RWPE2 (cell line): Measurements from ENCODE around the gene CHST7.

Experiments used
- ATAC-seq: fragments of 200-7000 bp; cut with Tn5 transposase; 3 replicates; pipeline ENCODE4 v1.9.1; 2021; ENCODE audit warnings: low read depth
- DNase-seq: peaks from one replicate; pipeline ENCODE4 v3.0.0-alpha.2; 2020; ENCODE audit warnings: low spot score
- H3K27ac ChIP-seq: fragments of 450-650 bp; 2 replicates; pipeline ENCODE4 v1.5.1; 2017; ENCODE audit warnings: mild to moderate bottlenecking; ENCODE audit not compliant: poor library complexity, severe bottlenecking
- H3K27me3 ChIP-seq: fragments of 250-450 bp; sonication (Bioruptor Pico); 2 replicates; pipeline ENCODE4 v1.5.1; 2021; ENCODE audit warnings: mild to moderate bottlenecking, moderate library complexity; ENCODE audit not compliant: insufficient read depth, poor library complexity, severe bottlenecking
- H3K36me3 ChIP-seq: fragments of 250-450 bp; sonication (Bioruptor Pico); 2 replicates; pipeline ENCODE4 v1.5.1; 2020; ENCODE audit warnings: low read depth, mild to moderate bottlenecking, moderate library complexity
- H3K4me1 ChIP-seq: fragments of 250-450 bp; sonication (Bioruptor Pico); 2 replicates; pipeline ENCODE4 v1.5.1; 2021; ENCODE audit warnings: mild to moderate bottlenecking, moderate library complexity; ENCODE audit not compliant: insufficient read depth, poor library complexity, severe bottlenecking
- H3K4me3 ChIP-seq: fragments of 250-450 bp; sonication (Bioruptor Pico); 2 replicates; pipeline ENCODE4 v1.5.1; 2021; ENCODE audit warnings: mild to moderate bottlenecking, moderate library complexity; ENCODE audit not compliant: severe bottlenecking
- H3K9me3 ChIP-seq: fragments of 250-450 bp; sonication (Bioruptor Pico); 2 replicates; pipeline ENCODE4 v1.5.1; 2021; ENCODE audit warnings: mild to moderate bottlenecking, moderate library complexity; ENCODE audit not compliant: severe bottlenecking
- TF ChIP-seq, protein P1 (sequence below): fragments of 450-650 bp; IDR thresholded peaks from one replicate; pipeline ENCODE4 v1.5.1; 2017; ENCODE audit warnings: mild to moderate bottlenecking, moderate library complexity; ENCODE audit not compliant: poor library complexity, severe bottlenecking

CHST7 gene

GRCh38 chrX:46597208-46597607 lies 23.6 kb downstream of the CHST7 start:
- Histone ChIP-seq H3K27ac (no peak overlapping the region), H3K27me3 (no peaks in the 10 kb centered on the region), H3K4me3 (no peak overlapping the region), H3K4me1 (no peaks in the 10 kb centered on the region), H3K36me3 (no peaks in the 10 kb centered on the region), H3K9me3 (no peaks in the 10 kb centered on the region)
- ATAC-seq (no peak), DNase-seq (no peak)
- TF ChIP-seq, protein P1, sequence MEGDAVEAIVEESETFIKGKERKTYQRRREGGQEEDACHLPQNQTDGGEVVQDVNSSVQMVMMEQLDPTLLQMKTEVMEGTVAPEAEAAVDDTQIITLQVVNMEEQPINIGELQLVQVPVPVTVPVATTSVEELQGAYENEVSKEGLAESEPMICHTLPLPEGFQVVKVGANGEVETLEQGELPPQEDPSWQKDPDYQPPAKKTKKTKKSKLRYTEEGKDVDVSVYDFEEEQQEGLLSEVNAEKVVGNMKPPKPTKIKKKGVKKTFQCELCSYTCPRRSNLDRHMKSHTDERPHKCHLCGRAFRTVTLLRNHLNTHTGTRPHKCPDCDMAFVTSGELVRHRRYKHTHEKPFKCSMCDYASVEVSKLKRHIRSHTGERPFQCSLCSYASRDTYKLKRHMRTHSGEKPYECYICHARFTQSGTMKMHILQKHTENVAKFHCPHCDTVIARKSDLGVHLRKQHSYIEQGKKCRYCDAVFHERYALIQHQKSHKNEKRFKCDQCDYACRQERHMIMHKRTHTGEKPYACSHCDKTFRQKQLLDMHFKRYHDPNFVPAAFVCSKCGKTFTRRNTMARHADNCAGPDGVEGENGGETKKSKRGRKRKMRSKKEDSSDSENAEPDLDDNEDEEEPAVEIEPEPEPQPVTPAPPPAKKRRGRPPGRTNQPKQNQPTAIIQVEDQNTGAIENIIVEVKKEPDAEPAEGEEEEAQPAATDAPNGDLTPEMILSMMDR: no peak

DNA sequence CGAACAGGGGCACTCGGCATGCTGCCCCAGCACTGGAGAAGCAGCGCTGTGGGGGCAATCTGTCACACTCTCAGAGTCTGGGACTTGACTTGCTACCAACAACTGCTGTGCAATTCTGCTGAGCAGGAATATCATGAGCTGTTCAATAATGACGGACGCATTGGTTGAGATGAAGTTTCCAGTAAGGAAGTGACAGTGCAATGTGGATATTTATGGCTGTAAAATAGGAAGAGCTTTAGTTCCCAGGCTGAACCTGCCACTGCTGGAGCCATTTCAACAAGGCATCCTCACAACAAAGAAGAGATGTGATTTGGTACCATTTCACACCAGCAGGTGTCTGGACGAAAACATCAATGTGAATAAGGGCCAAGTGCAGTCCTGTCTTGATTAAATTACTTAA lies 24.2 kb downstream of the CHST7 start:
- Histone ChIP-seq H3K36me3 (no peaks in the 10 kb centered on the region), H3K9me3 (no peaks in the 10 kb centered on the region), H3K27me3 (no peaks in the 10 kb centered on the region), H3K4me3 (no peak overlapping the region), H3K27ac (no peak overlapping the region), H3K4me1 (no peaks in the 10 kb centered on the region)
- TF ChIP-seq, protein P1: no peak
- no peak for DNase-seq
- ATAC-seq: no peak

DNA sequence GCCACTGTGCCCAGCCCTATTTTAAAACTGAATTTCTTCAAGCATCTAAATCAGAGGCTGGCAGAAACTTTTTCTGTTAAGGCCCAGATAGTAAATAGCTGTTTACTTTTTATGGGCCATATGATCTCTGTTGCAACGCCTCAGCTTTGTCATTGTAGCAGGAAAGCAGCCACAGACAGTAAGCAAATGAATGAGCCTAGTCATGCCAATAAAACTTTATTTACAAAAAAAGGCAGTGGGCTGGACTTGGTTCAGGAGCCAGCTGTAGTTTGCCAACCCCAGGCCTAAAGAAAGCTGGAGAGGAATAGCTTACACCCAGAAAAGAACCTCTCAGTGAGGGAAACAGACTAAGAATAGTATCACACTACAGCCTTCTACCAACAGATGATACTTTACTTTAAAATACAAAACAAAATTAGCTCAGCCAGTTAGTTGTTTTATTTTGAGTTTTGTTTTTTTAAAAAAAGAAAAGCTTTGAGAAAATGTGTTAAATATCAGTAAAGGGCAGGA lies 25.5 kb downstream of the CHST7 start:
- H3K27me3 ChIP-seq: no peaks in the 10 kb centered on the region
- H3K27ac ChIP-seq: no peak overlapping the region
- no peaks in the 10 kb centered on the region for H3K4me1 ChIP-seq
- H3K9me3 ChIP-seq: no peaks in the 10 kb centered on the region
- H3K36me3 ChIP-seq: no peaks in the 10 kb centered on the region
- DNase-seq (no peak), ATAC-seq (no peak)
- TF ChIP-seq, protein P1: no peak
- H3K4me3 ChIP-seq: no peak overlapping the region

GRCh38 chrX:46601283-46601682 lies 27.7 kb downstream of the CHST7 start:
- TF ChIP-seq, protein P1: no peak
- Histone ChIP-seq H3K27me3 (no peaks in the 10 kb centered on the region), H3K36me3 (no peaks in the 10 kb centered on the region), H3K27ac (no peak overlapping the region), H3K9me3 (no peaks in the 10 kb centered on the region), H3K4me3 (no peak overlapping the region), H3K4me1 (no peaks in the 10 kb centered on the region)
- ATAC-seq: no peak
- no peak for DNase-seq

GRCh38 chrX:46602468-46603102 lies 29.0 kb downstream of the CHST7 start:
- no peak for ATAC-seq
- no peaks in the 10 kb centered on the region for H3K9me3 ChIP-seq

More at GRCh38 chrX:46602468-46603102, 29.0 kb downstream of the CHST7 start:
- Histone ChIP-seq H3K27ac (no peak overlapping the region), H3K4me1 (no peaks in the 10 kb centered on the region), H3K36me3 (no peaks in the 10 kb centered on the region), H3K4me3 (no peak overlapping the region), H3K27me3 (no peaks in the 10 kb centered on the region)
- TF ChIP-seq, protein P1: no peak
- DNase-seq: no peak
